Adrenal gland (tissue), 12 donors: ENCODE results near the gene PPOX. TPM values are rescaled to one million over a fixed set of nuclear protein-coding genes. Genes with fewer than 3 reads are reported as not detected.

Experiments used
- DNase-seq, 7 donors: peaks; one replicate each; pipeline ENCODE4 v3.0.0-alpha.2; 2019 to 2020
- H3K27ac ChIP-seq, 5 donors: fragments of 200-600 bp; sonication (generic) in 4 of 5; 1 replicate in 3 of 5; 2 replicates in 2 of 5; pipeline versions ENCODE4 v1.5.1 to v1.8.0; 2016 to 2020; ENCODE audit warnings: mild to moderate bottlenecking in 1 of 5
- H3K27me3 ChIP-seq: fragments of 200-600 bp; 2 replicates; pipeline ENCODE4 v1.8.0; 2021
- H3K36me3 ChIP-seq, 2 donors: fragments of 200-600 bp; replicated peaks in 1 of 2; 1 replicate in 1 of 2; 2 replicates in 1 of 2; pipeline versions ENCODE4 v1.5.1 to v1.8.0; 2018 to 2022
- H3K4me1 ChIP-seq, 2 donors: fragments of 200-600 bp; replicated peaks in 1 of 2; 1 replicate in 1 of 2; 2 replicates in 1 of 2; pipeline versions ENCODE4 v1.5.1 to v1.8.0; 2018 to 2021
- H3K4me3 ChIP-seq, 4 donors: fragments of 200-600 bp; sonication (generic) in 3 of 4; one replicate each; pipeline ENCODE4 v1.5.1; 2016 to 2018
- H3K9me3 ChIP-seq, 3 donors: fragments of 200-600 bp; sonication (generic) in 1 of 3; replicated peaks in 1 of 3; 1 replicate in 2 of 3; 2 replicates in 1 of 3; pipeline versions ENCODE4 v1.5.1 to v1.8.0; 2016 to 2021
- CTCF ChIP-seq, 6 experiments: fragments of 450-650 bp in 4 of 6; fragments of 200-600 bp in 2 of 6; sonication (generic) in 1 of 6; IDR thresholded peaks; 1 replicate in 5 of 6; 2 replicates in 1 of 6; pipeline versions ENCODE4 v1.5.1 to v1.8.0; 2016 to 2021; ENCODE audit warnings: antibody characterized with exemption in 6 of 6, mild to moderate bottlenecking in 2 of 6, moderate library complexity in 1 of 6
- POLR2A ChIP-seq, 2 donors: fragments of 450-650 bp; IDR thresholded peaks; one replicate each; pipeline ENCODE4 v1.6.1; 2017; ENCODE audit warnings: antibody characterized with exemption in 2 of 2, mild to moderate bottlenecking in 2 of 2, moderate library complexity in 1 of 2
- WGBS, 4 donors: extraction: QIAGEN DNeasy Blood & Tissue Kit in 2 of 4; methylation state at CpG; one replicate each; pipeline versions ENCODE4 v1.1.5 to v1.1.7; 2013 to 2017; 5-methylcytosine and 5-hydroxymethylcytosine counted together
- intact Hi-C, 2 donors: fragments of 100-400 bp; cut with DNase I; formaldehyde crosslinking; loops; one replicate each; pipeline versions ENCODE4 v1.14.1 to v1.15.0; 2022 to 2023
- polyA plus RNA-seq, 3 donors: library from polyadenylated mRNA; stranded (reverse); fragments of 200-250 nt in 2 of 3; fragments of 350-450 nt in 1 of 3; fragmentation: Illumina TruSeq in 1 of 3; extraction: RNeasy Lipid Tissue Mini Kit (QIAGEN cat#74804) in 1 of 3; gene quantifications; one replicate each; pipeline ENCODE4 v1.2.3, GENCODE V29; 2013 to 2014
- total RNA-seq, 9 donors: library from RNA; depleted of rRNA in 4 of 9; stranded (reverse); fragments of >200 nt in 4 of 9; fragments of 120-200 nt in 1 of 9; fragmentation: NEBNext Ultra II Directional in 1 of 9; extraction: Animal tissue kit (Norgen Biotek cat#: 25700) in 1 of 9; gene quantifications; one replicate each; pipeline versions ENCODE4 v1.1.0 to v1.2.4, GENCODE V29; 2013 to 2023
- donor health status: healthy with polysubstance abuse.
- donor health status: Bipolar disorder and iron deficiency.
- donor health status: DM: yes; HTN: yes; CAD: no.
- donor health status: DM: no; HTN: no; CAD: no.
- donor health status: DM: no; HTN: no; CAD: no.
- donor health status: DM: yes; HTN: yes; CAD: no.

Gene PPOX
- total and polyA plus RNA-seq, 12 donors, result 13.2 to 268 (median 39.0) TPM

GRCh38 chr1:161197560-161198193 is 31.5 kb downstream of the PPOX start:
- TF ChIP-seq POLR2A (IDR thresholded peaks at IDR 0.05), result no peak
- Histone ChIP-seq H3K4me1 (peaks cover 24 to 71% of the 10 kb centered on the region in 2 donors), H3K27ac (peak overlapping the region in 4 of 5 donors; percentile 13 to 99 (median 72)), H3K36me3 (no peaks in the 10 kb centered on the region), H3K4me3 (peak overlapping the region in 1 of 4 donors; percentile 37), H3K9me3 (no peaks in the 10 kb centered on the region), H3K27me3 (no peaks in the 10 kb centered on the region)
- 49 to 64% (median 57%) methylated on average over 8 to 11 of the region's 11 CpGs for WGBS, 4 donors
- intact Hi-C loops, result loop anchor here (10.0 kb wide), 2 partner anchors 177 to 187 kb away; no protein-coding TSS in a partner anchor
- DNase-seq, result no peak

DNA sequence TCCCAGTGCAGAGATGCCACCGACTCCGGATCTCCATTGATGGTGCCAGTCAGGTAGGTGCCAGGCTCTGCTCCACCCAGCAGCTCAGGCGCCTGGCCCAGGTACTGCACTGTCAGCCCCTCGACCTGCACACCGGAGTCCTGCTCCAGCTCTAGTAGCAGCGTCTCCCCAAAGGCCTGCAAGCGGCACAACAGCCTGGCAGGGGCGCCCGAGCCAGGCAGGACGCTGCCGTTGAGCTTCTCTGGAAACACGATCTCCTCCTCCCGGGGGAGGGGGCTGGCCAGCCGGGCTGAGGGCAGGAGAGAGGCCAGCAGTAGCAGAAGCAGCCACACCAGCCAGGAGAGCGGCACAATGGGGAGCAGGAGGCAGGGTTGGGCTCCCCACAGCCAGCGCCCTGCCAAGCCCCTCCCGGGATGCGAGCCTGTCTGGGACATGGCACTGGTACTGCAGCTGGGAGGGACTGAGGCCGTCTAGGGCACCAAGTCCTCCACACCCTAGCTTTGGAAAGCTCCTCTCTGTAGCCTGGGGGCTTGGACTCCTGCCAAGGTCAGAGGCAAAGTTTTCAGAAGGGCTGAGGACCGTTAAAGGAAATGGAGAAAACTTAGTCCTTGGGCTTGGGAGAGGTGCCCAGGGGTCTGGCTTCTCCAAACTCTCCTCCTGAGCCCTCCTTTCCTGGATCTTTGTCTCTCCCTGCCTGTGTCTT is 32.1 kb downstream of the PPOX start:
- peaks cover 31 to 71% of the 10 kb centered on the region in 2 donors for H3K4me1 ChIP-seq
- peak in 4 of 7 donors; percentile 48 to 52 (median 50) for DNase-seq
- H3K27ac ChIP-seq, result peak overlapping the region in 4 of 5 donors; percentile 6 to 99 (median 95)
- no peaks in the 10 kb centered on the region for H3K9me3 ChIP-seq
- 20 to 32% (median 31%) methylated on average over 3 to 20 of the region's 20 CpGs for WGBS, 4 donors
- H3K36me3 ChIP-seq, result no peaks in the 10 kb centered on the region
- intact Hi-C loops, result loop anchor here (10.0 kb wide), 2 partner anchors 176 to 186 kb away; no protein-coding TSS in a partner anchor
- no peaks in the 10 kb centered on the region for H3K27me3 ChIP-seq
- H3K4me3 ChIP-seq, result peak overlapping the region in 1 of 4 donors; percentile 37
- TF ChIP-seq POLR2A (IDR thresholded peaks at IDR 0.05) (no peak), CTCF (IDR thresholded peaks at IDR 0.05) (peak in 1 of 6 experiments; percentile 7)

DNA sequence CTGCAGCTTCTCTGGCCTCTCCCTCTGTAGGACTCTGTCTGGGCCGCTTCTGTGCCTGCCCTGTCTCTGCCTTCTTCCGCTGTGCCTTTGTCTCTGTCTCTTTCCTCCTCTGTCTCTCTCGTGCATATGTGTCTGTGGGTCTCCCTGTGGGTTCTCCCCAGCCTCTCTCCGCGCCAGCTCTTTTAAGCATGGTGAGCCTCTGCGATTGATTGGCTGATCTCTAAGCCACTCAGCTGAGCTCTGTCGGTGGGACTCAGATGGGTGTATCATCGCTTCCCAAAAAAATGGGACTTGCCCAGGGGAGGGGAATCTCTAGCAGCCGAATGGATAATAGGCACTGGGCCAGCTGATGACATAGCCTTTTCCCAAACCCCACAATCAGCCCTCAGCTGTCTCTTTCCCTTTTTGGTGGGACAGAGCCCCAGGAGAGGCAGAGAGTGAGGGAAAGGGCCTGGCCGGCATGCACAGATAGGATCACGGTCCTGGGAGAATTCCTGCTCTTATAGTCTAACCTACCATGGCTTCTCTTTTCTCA is 32.7 kb downstream of the PPOX start, which contains the start of gene ADAMTS4:
Gene ADAMTS4, minus strand, starts transcription at position 158 of the 535 bp plus-strand sequence. CDS start 427 bp downstream, outside the sequence.
- H3K4me3 ChIP-seq, result peak within 1 kb of the TSS in 1 of 4 donors; percentile 37
- no peaks in the 10 kb centered on the region for H3K9me3 ChIP-seq
- H3K4me1 ChIP-seq, result peaks cover 35 to 71% of the 10 kb centered on the region in 2 donors
- TF ChIP-seq POLR2A (IDR thresholded peaks at IDR 0.05) (peak; percentile 46 to 74), CTCF (IDR thresholded peaks at IDR 0.05) (no peak)
- no peaks in the 10 kb centered on the region for H3K27me3 ChIP-seq
- 59 to 69% (median 63%) methylated on average over 11 of the region's 11 CpGs for WGBS, 4 donors
- peak within 1 kb of the TSS in 4 of 5 donors; percentile 86 to 99 (median 95) for H3K27ac ChIP-seq
- intact Hi-C loops, result loop anchor here (10.0 kb wide), 2 partner anchors 176 to 186 kb away; no protein-coding TSS in a partner anchor
- peak in 6 of 7 donors; percentile 46 to 82 (median 64) for DNase-seq
- peaks cover 0 to 6% of the 10 kb centered on the region in 2 donors for H3K36me3 ChIP-seq

DNA sequence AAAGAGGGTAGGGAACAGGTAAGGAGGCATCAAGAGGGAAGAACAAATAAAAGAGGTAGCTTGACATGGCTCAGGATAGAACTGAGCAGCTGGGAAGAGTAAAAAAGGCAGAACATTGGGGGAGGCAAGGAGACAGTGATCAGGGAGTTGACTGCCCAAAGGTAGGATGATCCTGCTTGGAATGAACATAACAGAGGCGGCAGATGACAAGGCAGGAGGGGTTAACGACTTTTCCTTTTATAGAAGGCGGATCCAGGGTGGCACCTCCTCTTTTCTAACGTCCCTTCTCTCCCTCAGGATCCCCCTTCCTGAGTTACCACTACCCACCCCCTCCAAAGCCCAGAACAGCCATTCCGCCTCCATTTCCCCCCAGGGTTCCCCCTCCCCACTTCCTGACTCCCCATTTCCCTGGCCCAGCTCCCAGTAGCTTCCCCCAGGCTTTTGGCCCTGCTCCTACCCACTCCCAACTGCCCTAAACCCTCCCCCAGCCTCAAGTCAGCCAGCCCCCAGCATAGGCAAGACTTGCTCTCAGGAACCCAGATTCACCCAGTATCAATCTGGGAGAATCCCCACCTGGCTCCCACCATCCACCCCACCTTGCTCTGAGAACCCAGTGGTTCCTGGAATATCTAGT is 33.4 kb downstream of the PPOX start:
- DNase-seq, result peak in 1 of 7 donors; percentile 19
- Histone ChIP-seq H3K4me3 (no peak overlapping the region), H3K9me3 (no peaks in the 10 kb centered on the region), H3K4me1 (peaks cover 35 to 71% of the 10 kb centered on the region in 2 donors), H3K36me3 (peaks cover 0 to 13% of the 10 kb centered on the region in 2 donors), H3K27me3 (no peaks in the 10 kb centered on the region), H3K27ac (peak overlapping the region in 4 of 5 donors; percentile 86 to 99 (median 95))
- intact Hi-C loops, result loop anchor here (10.0 kb wide), 2 partner anchors 175 to 185 kb away; no protein-coding TSS in a partner anchor
- WGBS, 4 donors, result 48 to 73% (median 60%) methylated on average over 5 of the region's 5 CpGs
- TF ChIP-seq POLR2A (IDR thresholded peaks at IDR 0.05), result no peak
